Lung (tissue), 12 donors: ENCODE results near the gene PAK2. TPM values are rescaled to one million over a fixed set of nuclear protein-coding genes. Genes with fewer than 3 reads are reported as not detected.

Experiments used
- ATAC-seq: fragments of 200-7000 bp; cut with Tn5 transposase; one replicate; pipeline ENCODE4 v1.9.1; 2020; ENCODE audit warnings: moderate number of reproducible peaks; ENCODE audit not compliant: insufficient read depth, low FRiP score
- DNase-seq, 3 donors: peaks; one replicate each; pipeline ENCODE4 v3.0.0-alpha.2; 2013 to 2017
- H3K27ac ChIP-seq, 2 donors: one replicate each; pipeline ENCODE4 v1.5.1; 2013; ENCODE audit warnings: mild to moderate bottlenecking in 2 of 2, moderate library complexity in 2 of 2, control low read depth in 1 of 2, inconsistent platforms in 1 of 2, low read depth in 1 of 2, low read length in 1 of 2
- H3K27me3 ChIP-seq, 3 donors: one replicate each; pipeline ENCODE4 v1.5.1; 2013; ENCODE audit warnings: low read length in 2 of 3; ENCODE audit not compliant: control insufficient read depth in 3 of 3, insufficient read depth in 3 of 3
- H3K36me3 ChIP-seq, 4 donors: one replicate each; pipeline ENCODE4 v1.5.1; 2013; ENCODE audit warnings: low read length in 4 of 4, mild to moderate bottlenecking in 1 of 4, moderate library complexity in 1 of 4; ENCODE audit not compliant: control insufficient read depth in 4 of 4, insufficient read depth in 4 of 4
- H3K4me1 ChIP-seq, 5 donors: one replicate each; pipeline ENCODE4 v1.5.1; 2013; ENCODE audit warnings: low read length in 5 of 5, mild to moderate bottlenecking in 2 of 5, moderate library complexity in 1 of 5; ENCODE audit not compliant: control insufficient read depth in 5 of 5, insufficient read depth in 5 of 5
- H3K4me3 ChIP-seq: one replicate; pipeline ENCODE4 v1.5.1; 2013; ENCODE audit warnings: mild to moderate bottlenecking, control low read depth, moderate library complexity
- H3K9ac ChIP-seq, 2 donors: one replicate each; pipeline ENCODE4 v1.5.1; 2013; ENCODE audit warnings: low read length in 2 of 2, control low read depth in 1 of 2; ENCODE audit not compliant: insufficient read depth in 1 of 2
- H3K9me3 ChIP-seq, 4 donors: one replicate each; pipeline ENCODE4 v1.5.1; 2013; ENCODE audit warnings: low read length in 3 of 4, mild to moderate bottlenecking in 1 of 4, moderate library complexity in 1 of 4; ENCODE audit not compliant: control insufficient read depth in 4 of 4, insufficient read depth in 3 of 4
- WGBS, 2 donors: extraction: QIAGEN DNeasy Blood & Tissue Kit; methylation state at CpG; one replicate each; pipeline ENCODE4 v1.1.7; 2013; 5-methylcytosine and 5-hydroxymethylcytosine counted together
- polyA plus RNA-seq, 2 donors: library from polyadenylated mRNA; stranded (reverse); fragments of 200-250 nt; gene quantifications; one replicate each; pipeline ENCODE4 v1.2.1, GENCODE V29; 2013
- total RNA-seq, 2 donors: library from RNA; depleted of rRNA in 1 of 2; stranded (reverse); fragments of >200 nt in 1 of 2; gene quantifications; one replicate each; pipeline ENCODE4 v1.2.1, GENCODE V29; 2014 to 2021
- TF ChIP-seq, protein P1 (sequence below): IDR thresholded peaks from 2 replicates; pipeline ENCODE4 v1.5.1; 2012; ENCODE audit warnings: mild to moderate bottlenecking; ENCODE audit errors: control extremely low read depth, extremely low read depth
- donor health status: control.
- donor health status: control.
- donor health status: Bipolar disorder and iron deficiency.
- donor health status: healthy.
- donor health status: DM: yes; HTN: yes; CAD: no.

PAK2 gene
- total and polyA plus RNA-seq, 4 donors = 23.7 to 81.4 (median 55.1) TPM

DNA sequence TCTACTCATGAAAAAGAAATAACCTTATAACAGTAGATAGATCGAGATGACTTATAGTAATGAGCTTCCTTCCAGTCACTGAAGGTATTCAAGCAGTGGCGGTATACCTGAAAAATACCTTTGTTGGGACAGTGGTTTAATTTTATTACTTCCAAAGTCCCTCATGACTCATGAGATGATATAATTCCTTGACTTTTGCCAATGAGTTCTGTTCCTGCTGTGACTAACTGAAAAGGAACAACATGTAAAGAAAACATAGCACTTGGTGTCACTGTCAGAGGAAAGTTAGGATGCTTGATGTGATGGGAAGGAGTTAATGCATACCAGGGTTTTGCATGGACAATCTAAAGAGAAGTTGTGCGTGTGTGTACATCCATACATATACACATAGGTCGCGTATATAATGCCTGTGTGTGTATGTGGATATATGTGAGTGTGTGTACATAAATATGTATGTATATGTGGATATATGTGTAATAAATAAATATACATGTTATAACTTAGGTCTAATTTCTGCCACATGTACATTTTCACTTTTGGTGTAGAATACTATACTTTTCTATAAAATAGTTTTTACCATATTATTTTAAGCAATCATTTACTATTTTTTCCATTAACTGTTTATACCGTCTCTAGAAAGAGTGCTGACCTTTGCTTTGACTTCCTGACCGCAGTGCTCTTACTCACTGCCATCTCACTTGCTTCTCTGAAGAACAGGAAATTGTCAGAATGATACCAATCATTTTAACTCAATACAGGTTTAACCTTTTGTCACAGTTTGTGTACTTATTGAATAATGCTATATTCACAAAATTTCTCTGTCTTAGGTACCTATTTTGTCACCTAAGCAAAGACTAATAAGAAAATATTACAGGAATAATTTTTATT lies 12.6 kb upstream of the PAK2 start:
- Histone ChIP-seq H3K36me3 (peaks cover 4 to 16% (median 9%) of the 10 kb centered on the region in 4 donors), H3K4me3 (no peak overlapping the region), H3K9me3 (no peaks in the 10 kb centered on the region), H3K27me3 (no peaks in the 10 kb centered on the region), H3K27ac (no peak overlapping the region), H3K4me1 (no peaks in the 10 kb centered on the region), H3K9ac (no peak overlapping the region)
- DNase-seq (no peak), ATAC-seq (no peak)
- WGBS, 2 donors = 79 to 84% methylated on average over 7 of the region's 7 CpGs
- TF ChIP-seq, protein P1, sequence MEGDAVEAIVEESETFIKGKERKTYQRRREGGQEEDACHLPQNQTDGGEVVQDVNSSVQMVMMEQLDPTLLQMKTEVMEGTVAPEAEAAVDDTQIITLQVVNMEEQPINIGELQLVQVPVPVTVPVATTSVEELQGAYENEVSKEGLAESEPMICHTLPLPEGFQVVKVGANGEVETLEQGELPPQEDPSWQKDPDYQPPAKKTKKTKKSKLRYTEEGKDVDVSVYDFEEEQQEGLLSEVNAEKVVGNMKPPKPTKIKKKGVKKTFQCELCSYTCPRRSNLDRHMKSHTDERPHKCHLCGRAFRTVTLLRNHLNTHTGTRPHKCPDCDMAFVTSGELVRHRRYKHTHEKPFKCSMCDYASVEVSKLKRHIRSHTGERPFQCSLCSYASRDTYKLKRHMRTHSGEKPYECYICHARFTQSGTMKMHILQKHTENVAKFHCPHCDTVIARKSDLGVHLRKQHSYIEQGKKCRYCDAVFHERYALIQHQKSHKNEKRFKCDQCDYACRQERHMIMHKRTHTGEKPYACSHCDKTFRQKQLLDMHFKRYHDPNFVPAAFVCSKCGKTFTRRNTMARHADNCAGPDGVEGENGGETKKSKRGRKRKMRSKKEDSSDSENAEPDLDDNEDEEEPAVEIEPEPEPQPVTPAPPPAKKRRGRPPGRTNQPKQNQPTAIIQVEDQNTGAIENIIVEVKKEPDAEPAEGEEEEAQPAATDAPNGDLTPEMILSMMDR = no peak

DNA sequence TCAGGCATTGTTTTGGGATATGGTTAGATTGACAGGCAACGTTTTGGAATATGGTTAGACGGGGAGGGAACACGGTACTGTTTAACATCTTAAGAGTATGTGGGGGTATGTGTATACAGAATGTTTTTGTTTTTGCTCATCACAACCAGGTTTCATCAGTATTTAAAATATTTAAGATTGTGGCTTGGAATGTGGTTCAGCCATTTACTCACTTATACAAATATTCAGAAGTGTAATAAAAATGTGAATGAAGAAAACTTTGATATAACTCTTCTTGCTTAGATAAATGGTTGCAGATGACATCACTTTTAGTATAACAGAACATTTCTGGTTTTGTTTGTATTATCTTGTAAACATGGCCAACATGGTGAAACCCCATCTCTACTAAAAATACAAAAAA lies 3.9 kb upstream of the PAK2 start:
- H3K9ac ChIP-seq = no peak overlapping the region
- H3K4me3 ChIP-seq = no peak overlapping the region
- peaks cover 0 to 4% (median 0%) of the 10 kb centered on the region in 5 donors for H3K4me1 ChIP-seq
- H3K9me3 ChIP-seq = no peaks in the 10 kb centered on the region
- H3K27ac ChIP-seq = no peak overlapping the region
- WGBS, 2 donors = 92 to 96% methylated on average over 3 of the region's 3 CpGs
- ATAC-seq = no peak
- no peak for DNase-seq
- H3K36me3 ChIP-seq = peaks cover 0 to 7% (median under 1%) of the 10 kb centered on the region in 4 donors
- TF ChIP-seq, protein P1 = no peak
- H3K27me3 ChIP-seq = no peaks in the 10 kb centered on the region

GRCh38 chr3:196736670-196737374 lies 2.8 kb upstream of the PAK2 start:
- H3K9ac ChIP-seq = no peak overlapping the region
- ATAC-seq = no peak
- no peak overlapping the region for H3K4me3 ChIP-seq
- H3K27ac ChIP-seq = no peak overlapping the region
- 93 to 95% methylated on average over 4 of the region's 4 CpGs for WGBS, 2 donors
- TF ChIP-seq, protein P1 = no peak
- DNase-seq = no peak
- H3K36me3 ChIP-seq = peaks cover 0 to 7% (median under 1%) of the 10 kb centered on the region in 4 donors
- no peaks in the 10 kb centered on the region for H3K27me3 ChIP-seq
- H3K4me1 ChIP-seq = peaks cover 0 to 12% (median 6%) of the 10 kb centered on the region in 5 donors
- H3K9me3 ChIP-seq = no peaks in the 10 kb centered on the region
